ES-I3 (cell line): ENCODE data around the gene GFRA4.

Experiments
- H3K36me3 ChIP-seq: 2 replicates; pipeline ENCODE4 v1.6.1; 2013; ENCODE audit warnings: mild to moderate bottlenecking, low read length, control low read depth, moderate library complexity; ENCODE audit not compliant: insufficient read depth
- H3K4me1 ChIP-seq: 2 replicates; pipeline ENCODE4 v1.6.1; 2013; ENCODE audit warnings: mild to moderate bottlenecking, control low read depth, low read length; ENCODE audit not compliant: insufficient read depth
- H3K9ac ChIP-seq: 2 replicates; pipeline ENCODE4 v1.6.1; 2013; ENCODE audit warnings: low read depth, mild to moderate bottlenecking, low read length, moderate library complexity
- H3K9me3 ChIP-seq: 2 replicates; pipeline ENCODE4 v1.6.1; 2013; ENCODE audit warnings: mild to moderate bottlenecking, low read length, moderate library complexity; ENCODE audit not compliant: control insufficient read depth, insufficient read depth

The GFRA4 gene

GRCh38 chr20:3672547-3673171 is 9.5 kb upstream of the GFRA4 start:
- no peaks in the 10 kb centered on the region for H3K36me3 ChIP-seq
- H3K9ac ChIP-seq, result no peak overlapping the region; the same call in 1 of the 2 replicates
- H3K9me3 ChIP-seq, result no peaks in the 10 kb centered on the region
- H3K4me1 ChIP-seq, result peaks cover 5% of the 10 kb centered on the region; the same call in 1 of the 2 replicates

- H3K36me3 ChIP-seq, result no peaks in the 10 kb centered on the region
- no peaks in the 10 kb centered on the region for H3K9me3 ChIP-seq
- peaks cover 9% of the 10 kb centered on the region; the same call in 1 of the 2 replicates for H3K4me1 ChIP-seq
- H3K9ac ChIP-seq, result no peak overlapping the region
Measured at GRCh38 chr20:3671986-3672546, 8.9 kb upstream of the GFRA4 start.

DNA sequence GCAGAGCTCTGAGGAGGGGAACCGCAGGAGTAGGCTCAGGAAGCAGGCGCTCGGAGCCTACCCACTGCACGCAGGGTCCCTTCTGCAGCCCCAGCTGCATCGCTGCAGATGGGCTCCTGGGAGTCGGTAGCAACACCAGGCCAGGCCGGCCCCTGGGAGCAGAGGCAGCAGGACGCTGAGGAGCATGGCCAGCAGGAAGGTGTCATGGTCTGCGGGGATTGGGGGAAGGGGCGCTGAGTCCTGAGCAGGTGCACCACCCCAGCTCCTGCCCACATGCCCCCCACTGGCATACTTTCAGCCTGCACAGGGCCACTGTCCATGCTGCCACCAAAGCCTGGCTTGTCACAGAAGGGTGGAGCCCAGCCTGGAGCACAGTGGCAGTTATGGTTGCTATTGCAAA is 7.7 kb upstream of the GFRA4 start:
- H3K4me1 ChIP-seq, result peaks cover 11% of the 10 kb centered on the region; the same call in 1 of the 2 replicates
- no peak overlapping the region for H3K9ac ChIP-seq
- H3K9me3 ChIP-seq, result no peaks in the 10 kb centered on the region
- no peaks in the 10 kb centered on the region for H3K36me3 ChIP-seq

- peaks cover 11% of the 10 kb centered on the region; the same call in 1 of the 2 replicates for H3K4me1 ChIP-seq
- H3K36me3 ChIP-seq, result no peaks in the 10 kb centered on the region
- H3K9ac ChIP-seq, result no peak overlapping the region
- H3K9me3 ChIP-seq, result no peaks in the 10 kb centered on the region
Measured at GRCh38 chr20:3670511-3670910, 7.3 kb upstream of the GFRA4 start.

DNA sequence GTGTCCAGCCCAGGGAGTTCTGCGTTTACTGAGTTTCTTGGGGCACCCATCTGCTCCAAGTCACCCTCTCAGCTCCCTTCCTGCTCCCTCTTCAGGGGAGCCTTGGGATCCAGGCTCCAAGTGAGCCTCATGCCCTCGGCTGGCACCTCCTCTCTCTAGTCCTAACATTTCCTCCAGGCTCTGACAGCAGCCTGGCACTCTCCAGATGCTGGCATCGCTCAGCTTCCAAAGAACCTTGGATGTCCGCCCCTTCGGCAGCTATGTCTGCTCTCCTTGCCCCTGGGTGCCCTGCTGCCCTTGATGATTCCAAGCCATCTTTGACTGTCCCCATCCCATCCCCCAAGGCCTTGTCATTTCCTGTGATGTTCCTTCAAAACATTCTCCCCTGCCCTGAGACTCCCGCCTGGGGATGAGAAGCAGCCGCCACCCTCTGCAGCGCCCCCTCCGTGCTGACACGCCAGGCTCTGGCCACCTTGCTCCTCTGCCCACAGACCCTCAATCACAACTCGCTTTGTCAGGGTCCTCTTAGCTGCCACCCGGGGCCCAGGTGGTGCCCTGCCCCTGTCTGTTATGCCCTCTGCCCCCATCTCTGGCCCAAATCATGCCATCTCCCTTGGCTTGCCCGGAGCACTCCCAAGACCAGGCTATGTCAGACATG is 6.6 kb upstream of the GFRA4 start:
- Histone ChIP-seq H3K9ac (no peak overlapping the region), H3K4me1 (peaks cover 11% of the 10 kb centered on the region; the same call in 1 of the 2 replicates), H3K36me3 (no peaks in the 10 kb centered on the region), H3K9me3 (no peaks in the 10 kb centered on the region)

DNA sequence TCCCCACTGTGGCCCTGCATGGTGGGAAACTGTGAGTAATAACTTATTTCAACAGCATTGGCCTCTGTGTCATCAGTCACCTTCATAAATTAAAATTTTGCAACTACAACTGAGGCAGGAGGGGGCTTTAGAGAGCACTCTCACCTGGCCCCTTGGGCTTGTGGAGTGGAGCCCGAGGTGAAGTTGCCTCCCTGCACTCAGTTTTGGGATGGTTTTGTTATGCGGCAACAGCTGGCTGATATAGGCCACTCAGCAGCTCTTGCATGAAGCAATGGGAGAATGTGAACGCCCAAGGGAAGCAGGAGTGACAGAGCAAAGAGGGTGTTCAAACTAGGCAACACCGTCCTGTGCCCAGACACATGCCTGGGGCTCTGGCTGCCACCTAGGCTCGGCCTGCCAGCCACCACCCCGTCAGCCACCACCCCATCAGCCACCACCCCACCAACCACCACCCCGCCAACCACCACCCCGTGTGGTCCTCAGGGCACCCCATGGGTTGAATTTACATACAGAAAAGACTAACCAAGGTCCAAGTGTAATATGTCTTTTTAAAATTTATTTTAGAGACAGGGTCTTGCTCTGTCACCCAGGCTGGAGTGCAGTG is 4.3 kb upstream of the GFRA4 start:
- peaks cover 11% of the 10 kb centered on the region; the same call in 1 of the 2 replicates for H3K4me1 ChIP-seq
- H3K9ac ChIP-seq, result no peak overlapping the region
- H3K36me3 ChIP-seq, result no peaks in the 10 kb centered on the region
- no peaks in the 10 kb centered on the region for H3K9me3 ChIP-seq

DNA sequence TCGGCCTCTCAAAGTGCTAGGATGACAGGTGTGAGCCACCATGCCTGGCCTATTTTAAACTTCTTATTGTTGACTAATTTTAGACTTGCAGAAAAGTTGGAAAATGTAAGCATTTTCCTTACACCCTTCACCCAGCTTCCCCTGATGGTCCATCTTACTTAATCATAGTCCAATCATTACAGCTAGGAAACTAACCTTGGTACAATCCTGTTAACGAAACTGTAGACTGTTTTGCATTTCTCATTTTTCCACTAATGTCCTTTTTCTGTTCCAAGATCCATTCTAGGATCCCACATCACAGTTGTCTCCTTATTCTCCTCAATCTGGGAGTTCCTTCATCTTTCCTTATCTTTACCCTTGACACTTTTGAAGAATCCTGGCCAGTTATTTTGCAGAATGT is 659 bp upstream of the GFRA4 start:
- Histone ChIP-seq H3K9ac (no peak overlapping the region), H3K9me3 (no peaks in the 10 kb centered on the region; the same call in 1 of the 2 replicates), H3K4me1 (peaks cover 6% of the 10 kb centered on the region; the same call in 1 of the 2 replicates), H3K36me3 (no peaks in the 10 kb centered on the region)

- peaks cover 1% of the 10 kb centered on the region; the same call in 1 of the 2 replicates for H3K4me1 ChIP-seq
- no peaks in the 10 kb centered on the region for H3K36me3 ChIP-seq
Measured at GRCh38 chr20:3661814-3662665, 1.2 kb downstream of the GFRA4 start.

GRCh38 chr20:3661060-3661813 is 2.0 kb downstream of the GFRA4 start:
- Histone ChIP-seq H3K4me1 (no peaks in the 10 kb centered on the region; the same call in 1 of the 2 replicates), H3K9me3 (no peaks in the 10 kb centered on the region; the same call in 1 of the 2 replicates), H3K36me3 (no peaks in the 10 kb centered on the region), H3K9ac (no peak overlapping the region)

More at GRCh38 chr20:3661814-3662665, 1.2 kb downstream of the GFRA4 start:
- Histone ChIP-seq H3K9me3 (no peaks in the 10 kb centered on the region; the same call in 1 of the 2 replicates), H3K9ac (no peak overlapping the region)

DNA sequence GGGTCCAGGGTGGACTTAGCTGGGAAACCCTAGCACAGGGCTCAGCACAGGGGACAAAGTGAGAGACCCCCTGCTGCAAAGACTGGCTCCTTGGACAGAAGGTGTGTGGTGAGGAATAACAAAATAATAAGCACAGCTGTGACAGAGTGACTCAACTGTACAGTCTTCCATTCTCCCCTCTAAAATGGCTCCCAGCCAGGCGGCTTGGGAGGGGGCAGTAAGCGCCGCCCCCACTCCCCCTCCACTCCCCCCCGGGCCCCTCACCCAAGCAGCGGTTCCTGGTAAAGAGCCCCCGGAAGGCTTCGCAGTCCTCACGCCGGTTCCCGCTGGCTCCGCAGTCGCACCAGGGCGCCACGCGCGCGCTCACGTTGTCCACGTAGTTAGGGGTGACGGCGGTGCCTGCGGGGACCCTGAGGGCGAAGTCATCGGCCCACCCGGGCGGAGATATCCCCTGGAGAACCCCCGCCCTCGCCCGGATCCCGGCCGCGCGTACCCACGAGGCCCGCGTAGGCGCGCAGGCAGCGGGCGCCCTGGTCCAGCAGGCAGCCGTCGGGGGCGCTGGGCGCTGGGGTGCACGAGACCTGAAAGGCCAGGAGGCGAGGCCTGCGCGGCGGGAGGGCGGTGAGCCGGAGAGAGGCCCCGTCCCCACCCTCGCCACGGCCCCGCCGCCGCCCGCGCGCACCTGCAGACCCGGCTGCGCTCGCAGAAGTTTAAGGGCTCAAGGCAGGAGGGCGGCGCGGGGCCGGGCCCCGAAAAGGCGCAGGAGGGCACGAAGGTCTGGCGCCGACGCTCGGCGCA is 2.7 kb downstream of the GFRA4 start:
- no peak overlapping the region for H3K9ac ChIP-seq
- no peaks in the 10 kb centered on the region; the same call in 1 of the 2 replicates for H3K9me3 ChIP-seq
- H3K36me3 ChIP-seq, result no peaks in the 10 kb centered on the region
- no peaks in the 10 kb centered on the region; the same call in 1 of the 2 replicates for H3K4me1 ChIP-seq

- Histone ChIP-seq H3K36me3 (no peaks in the 10 kb centered on the region), H3K9me3 (no peaks in the 10 kb centered on the region; the same call in 1 of the 2 replicates), H3K4me1 (no peaks in the 10 kb centered on the region; the same call in 1 of the 2 replicates), H3K9ac (no peak overlapping the region)
Measured at GRCh38 chr20:3659492-3660261, 3.5 kb downstream of the GFRA4 start.
